ENCODE measurements around the gene CA11. TPM values are rescaled to one million over a fixed set of nuclear protein-coding genes. Genes with fewer than 3 reads are reported as not detected.

CA11 gene
- total and polyA plus RNA-seq, 2 of the 8 experiments (the other 6 are each of a cell fraction or from before 2014, with no cell fraction given), result 51.7 to 71.4 TPM

DNA sequence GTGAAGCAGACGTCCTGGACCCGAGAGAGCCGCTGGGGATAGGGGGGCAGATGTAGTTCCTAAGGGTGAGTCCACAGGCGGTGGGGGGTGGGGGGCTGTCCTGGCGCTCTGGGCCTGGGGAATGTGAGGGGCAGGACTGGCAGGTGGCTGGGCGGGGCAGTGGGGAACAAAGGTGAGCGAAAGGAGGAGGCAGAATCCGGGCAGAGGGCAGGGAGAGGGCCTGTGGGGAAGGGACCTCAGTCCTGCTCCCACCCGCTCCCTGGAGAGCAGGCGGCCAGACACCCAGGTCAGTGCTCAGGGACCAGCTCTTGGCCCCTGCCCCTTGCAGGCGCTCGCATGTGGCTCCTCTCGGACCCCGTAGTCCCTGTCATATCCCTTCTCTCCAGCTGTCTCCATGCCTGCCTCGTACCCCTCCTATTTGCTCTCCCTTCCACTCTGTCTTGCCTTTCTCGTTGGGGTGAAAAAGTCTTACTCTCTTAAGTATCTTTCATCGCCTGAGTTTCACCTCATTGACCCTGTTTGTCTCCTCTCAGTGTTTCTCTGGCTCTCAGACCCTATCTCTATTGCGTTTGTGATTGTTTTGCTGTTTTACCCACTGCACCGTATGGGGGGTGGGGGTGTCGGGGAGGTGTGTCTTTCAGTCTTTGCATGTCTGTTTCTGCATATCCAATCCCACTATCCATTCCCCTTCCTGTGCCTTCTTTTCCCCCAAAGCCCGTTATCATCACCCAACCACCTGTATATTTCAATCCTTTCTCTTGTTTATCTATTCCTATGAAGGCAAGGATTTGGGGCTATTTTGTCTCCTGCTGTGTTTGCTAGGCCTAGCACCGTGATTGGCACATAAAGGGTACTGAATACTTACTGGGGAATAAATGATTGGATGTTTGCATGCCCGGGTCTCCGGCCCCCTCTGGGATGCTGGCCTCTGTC, 20.9 kb downstream of the CA11 start:
- peak overlapping the region; percentile 53 to 87 (median 80) for H3K4me3 ChIP-seq (ENCODE audit: extremely low read depth in 1 of 4, insufficient read depth in 2 of 4, low read depth in 3 of 4, low read length in 4 of 4)
- H3K56ac ChIP-seq (replicated peaks; ENCODE audit: insufficient read length, low read depth, low read length), result peak overlapping the region; percentile 92
- no peaks in the 10 kb centered on the region for H3K27me3 ChIP-seq (replicated peaks in 1 of 4; ENCODE audit: control insufficient read depth in 3 of 4, extremely low read depth in 1 of 4, insufficient read depth in 3 of 4, low read length in 3 of 4)
- peak overlapping the region; percentile 49; the same call in 1 of the 2 replicates for H2AK5ac ChIP-seq (ENCODE audit: low read depth, low read length)
- H3K23me2 ChIP-seq (ENCODE audit: low read depth, low read length), result peaks cover 17% of the 10 kb centered on the region
- no peak overlapping the region for H4K8ac ChIP-seq (ENCODE audit: extremely low read depth, insufficient read depth, low read length)
- no peak overlapping the region for H2AFZ ChIP-seq (ENCODE audit: low read length)
- no peak overlapping the region for H2BK20ac ChIP-seq (ENCODE audit: low read length)
- H2BK15ac ChIP-seq (ENCODE audit: low read length), result no peak overlapping the region
- peak overlapping the region; percentile 48 for H4K5ac ChIP-seq (ENCODE audit: insufficient read length, low read depth, low read length)
- peaks cover 0 to 11% (median 1%) of the 10 kb centered on the region in 4 experiments; a peak in 1 of 8 replicates for H3K36me3 ChIP-seq (ENCODE audit: control insufficient read depth in 2 of 4, insufficient read depth in 4 of 4, low read length in 3 of 4)
- peaks cover 0 to 15% of the 10 kb centered on the region in 2 experiments; a peak in 3 of 4 replicates for H3K79me2 ChIP-seq (ENCODE audit: control insufficient read depth in 1 of 2, insufficient read depth in 2 of 2, low read length in 2 of 2)
- no peak overlapping the region for H4K91ac ChIP-seq (replicated peaks; ENCODE audit: insufficient read length, low read length)
- 51% methylated on average over 20 of the region's 24 CpGs; no CpG with 5 or more reads in 1 of the 2 experiments for WGBS, 2 experiments (ENCODE audit: extremely low coverage in 1 of 2, insufficient coverage in 1 of 2, insufficient read length in 1 of 2, insufficient replicate concordance in 2 of 2, low coverage in 1 of 2, low lambda C conversion rate in 2 of 2, missing lambda C conversion rate in 1 of 2)
- H2BK5ac ChIP-seq (ENCODE audit: low read depth, low read length), result peak overlapping the region; percentile 90; the same call in 1 of the 2 replicates
- TF ChIP-seq CTBP2 (IDR thresholded peaks at IDR 0.05; ENCODE audit: borderline replicate concordance, insufficient read depth, insufficient read length, low read length), result no peak
- no peak for TF ChIP-seq TAF7 (optimal IDR thresholded peaks at IDR 0.05; ENCODE audit: borderline replicate concordance, low read depth, low read length)
- TF ChIP-seq TEAD4 (IDR thresholded peaks at IDR 0.05; ENCODE audit: low read depth, low read length), result 0 out of 2 replicates have a peak, but pooled peaks have one; percentile 18
- TF ChIP-seq POLR2AphosphoS5 (IDR thresholded peaks at IDR 0.05; ENCODE audit: low read depth, low read length), result peak; percentile 80
- TF ChIP-seq POLR2A (IDR thresholded peaks at IDR 0.05; ENCODE audit: control extremely low read depth in 1 of 2, low read depth in 2 of 2, low read length in 2 of 2), result peak in 1 of 2 experiments; percentile 78; a peak in 1 of 3 replicates
- peak in 1 of 2 experiments; percentile 42; a peak in 2 of 4 replicates for TF ChIP-seq SIN3A (conservative IDR thresholded peaks at IDR 0.05 in 1 of 2, IDR thresholded peaks at IDR 0.05 in 1 of 2; ENCODE audit: low read depth in 1 of 2, low read length in 2 of 2)
- 0 out of 2 replicates have a peak overlapping the region, but pooled peaks have one; percentile 47 for H3K27ac ChIP-seq (ENCODE audit: low read depth, low read length)
- peak overlapping the region; percentile 75 to 82 for H3K4me2 ChIP-seq (ENCODE audit: insufficient read depth in 1 of 2, low read depth in 2 of 2, low read length in 2 of 2)
- peaks cover 2 to 8% of the 10 kb centered on the region in 2 experiments for H4K20me1 ChIP-seq (replicated peaks in 1 of 2; ENCODE audit: control insufficient read depth in 1 of 2, insufficient read depth in 2 of 2, low read length in 2 of 2)
- ChIA-PET CTCF (ENCODE audit: partially characterized antibody) (no interaction called here), POLR2A (ENCODE audit: partially characterized antibody) (interaction anchor here (27.0 to 30.9 kb wide), 2 partner anchors 2 to 12 kb away, joined by 788 read pairs; partner anchors contain the start of genes DBP, FAM83E, RPL18 and SPACA4)
- H3K18ac ChIP-seq (ENCODE audit: extremely low read depth, low read length), result peak overlapping the region; percentile 93
- H2BK120ac ChIP-seq (replicated peaks; ENCODE audit: low read depth, low read length), result no peak overlapping the region
- H3K79me1 ChIP-seq (ENCODE audit: low read depth, low read length), result no peaks in the 10 kb centered on the region; the same call in 1 of the 2 replicates
- H2BK12ac ChIP-seq (ENCODE audit: low read depth, low read length), result peak overlapping the region; percentile 39; the same call in 1 of the 2 replicates
- no peak overlapping the region for H3K23ac ChIP-seq (ENCODE audit: insufficient read length)
- peak overlapping the region; percentile 35 to 70 (median 66) for H3K9ac ChIP-seq (replicated peaks in 1 of 4; ENCODE audit: extremely low read depth in 1 of 4, low read depth in 3 of 4, low read length in 3 of 4)
- peak overlapping the region; percentile 80 for H3K4ac ChIP-seq (replicated peaks; ENCODE audit: insufficient read length, low read depth, low read length)
- no peak overlapping the region for H3K14ac ChIP-seq (ENCODE audit: insufficient read length)
- no peaks in the 10 kb centered on the region for H3K9me3 ChIP-seq (ENCODE audit: insufficient read depth in 2 of 2, low read depth in 1 of 2, low read length in 1 of 2)
- DNase-seq (ENCODE audit: low read depth in 1 of 2, low spot score in 2 of 2) (no peak), FAIRE-seq (no peak)
- H3K4me1 ChIP-seq (replicated peaks in 1 of 4; ENCODE audit: control insufficient read depth in 3 of 4, insufficient read depth in 4 of 4, low read length in 3 of 4), result peaks cover 3 to 17% (median 9%) of the 10 kb centered on the region in 4 experiments

All from H1 (cell line).